ENCODE measurements around the gene TSSC4. TPM values are rescaled to one million over a fixed set of nuclear protein-coding genes. Genes with fewer than 3 reads are reported as not detected.

The TSSC4 gene
- total RNA-seq, 1 donor from 2014 or later, result 38.8 TPM

DNA sequence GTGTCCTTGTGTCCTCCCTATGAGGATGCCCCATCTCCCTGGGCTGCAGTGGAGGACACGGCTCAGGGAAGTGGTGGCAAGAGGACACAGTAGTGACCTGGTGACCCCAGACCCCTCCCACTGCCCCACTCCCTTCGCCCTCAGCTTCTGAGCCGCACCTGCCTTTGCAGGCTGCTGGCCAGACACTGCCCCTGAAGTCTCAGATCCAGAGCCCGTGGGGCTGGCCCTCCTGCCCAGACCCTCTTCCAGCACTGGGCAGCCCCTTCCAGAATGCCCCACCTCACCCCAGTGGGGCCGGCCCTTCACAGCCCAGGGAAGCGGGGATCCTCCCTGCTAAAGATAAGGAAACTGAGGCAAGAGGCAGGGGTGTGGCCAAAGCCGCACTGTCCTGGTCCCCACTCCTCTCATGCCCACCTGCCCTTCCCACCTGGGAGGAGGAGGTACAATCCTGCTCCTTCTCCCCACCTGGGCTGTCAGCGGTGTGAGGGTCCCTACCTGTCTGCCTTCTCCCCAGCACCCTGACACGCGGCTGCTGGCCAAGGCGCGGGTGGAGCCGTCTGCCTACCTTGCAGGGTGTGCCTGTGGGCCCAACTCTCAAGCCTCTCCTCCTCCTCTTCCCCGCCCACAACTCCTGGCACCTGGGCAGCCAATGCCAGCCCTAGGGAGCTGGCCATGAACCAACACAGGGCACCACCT is 26.4 kb downstream of the TSSC4 start:
- H3K27me3 ChIP-seq (ENCODE audit: low read depth), result no peaks in the 10 kb centered on the region
- intact Hi-C loops (cut with DNase I), result loop anchor here (5.0 to 10.0 kb wide), 2 partner anchors 105 to 122 kb away; partner anchors contain the start of genes C11orf21 and TSPAN32
- H3K4me3 ChIP-seq, result no peak overlapping the region
- H3K4me1 ChIP-seq, result no peaks in the 10 kb centered on the region
- no peaks in the 10 kb centered on the region for H3K9me3 ChIP-seq
- peak; percentile 71 for DNase-seq
- H3K27ac ChIP-seq, result no peak overlapping the region
- TF ChIP-seq, protein P1, sequence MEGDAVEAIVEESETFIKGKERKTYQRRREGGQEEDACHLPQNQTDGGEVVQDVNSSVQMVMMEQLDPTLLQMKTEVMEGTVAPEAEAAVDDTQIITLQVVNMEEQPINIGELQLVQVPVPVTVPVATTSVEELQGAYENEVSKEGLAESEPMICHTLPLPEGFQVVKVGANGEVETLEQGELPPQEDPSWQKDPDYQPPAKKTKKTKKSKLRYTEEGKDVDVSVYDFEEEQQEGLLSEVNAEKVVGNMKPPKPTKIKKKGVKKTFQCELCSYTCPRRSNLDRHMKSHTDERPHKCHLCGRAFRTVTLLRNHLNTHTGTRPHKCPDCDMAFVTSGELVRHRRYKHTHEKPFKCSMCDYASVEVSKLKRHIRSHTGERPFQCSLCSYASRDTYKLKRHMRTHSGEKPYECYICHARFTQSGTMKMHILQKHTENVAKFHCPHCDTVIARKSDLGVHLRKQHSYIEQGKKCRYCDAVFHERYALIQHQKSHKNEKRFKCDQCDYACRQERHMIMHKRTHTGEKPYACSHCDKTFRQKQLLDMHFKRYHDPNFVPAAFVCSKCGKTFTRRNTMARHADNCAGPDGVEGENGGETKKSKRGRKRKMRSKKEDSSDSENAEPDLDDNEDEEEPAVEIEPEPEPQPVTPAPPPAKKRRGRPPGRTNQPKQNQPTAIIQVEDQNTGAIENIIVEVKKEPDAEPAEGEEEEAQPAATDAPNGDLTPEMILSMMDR (IDR thresholded peaks at IDR 0.05), result no peak
- ATAC-seq, result peak; percentile 64 to 70
- no peaks in the 10 kb centered on the region for H3K36me3 ChIP-seq

DNA sequence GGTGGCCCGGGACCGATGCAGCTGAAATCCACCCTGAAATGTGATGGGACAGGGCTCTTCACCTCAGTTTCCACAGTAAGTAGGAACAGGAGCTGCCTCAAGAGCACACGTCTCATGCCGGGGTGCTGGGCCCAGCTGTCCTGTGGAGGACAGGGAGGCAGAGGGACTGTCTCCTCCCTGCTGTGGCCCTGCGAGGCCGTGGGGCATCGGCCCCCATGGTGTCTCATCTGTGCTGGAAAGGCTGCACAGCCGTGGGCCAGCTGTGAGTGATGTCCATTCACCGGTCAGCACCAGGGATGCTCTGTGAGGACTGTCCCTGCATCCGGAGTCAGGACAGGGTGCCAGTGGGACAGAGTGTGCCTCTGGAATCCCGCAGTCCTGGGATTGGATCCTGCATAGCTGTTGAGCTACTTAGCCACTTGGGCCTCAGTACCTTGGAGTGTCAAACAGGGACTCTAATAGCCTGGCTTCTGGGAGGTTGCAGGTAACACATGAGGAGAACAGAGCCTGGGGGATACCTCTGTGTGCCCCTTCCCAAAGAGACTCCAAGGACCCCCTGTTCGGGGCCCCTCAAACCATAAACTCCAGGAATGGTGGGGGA is 27.3 kb downstream of the TSSC4 start:
- no peak for DNase-seq
- Histone ChIP-seq H3K36me3 (no peaks in the 10 kb centered on the region), H3K9me3 (no peaks in the 10 kb centered on the region), H3K27me3 (ENCODE audit: low read depth) (no peaks in the 10 kb centered on the region), H3K27ac (no peak overlapping the region), H3K4me3 (no peak overlapping the region), H3K4me1 (no peaks in the 10 kb centered on the region)
- TF ChIP-seq, protein P1 (IDR thresholded peaks at IDR 0.05), result no peak
- intact Hi-C loops (cut with DNase I), result loop anchor here (5.0 to 10.0 kb wide), 2 partner anchors 104 to 123 kb away; partner anchors contain the start of genes C11orf21 and TSPAN32
- ATAC-seq, result peak in 1 of 2 donors; percentile 2

DNA sequence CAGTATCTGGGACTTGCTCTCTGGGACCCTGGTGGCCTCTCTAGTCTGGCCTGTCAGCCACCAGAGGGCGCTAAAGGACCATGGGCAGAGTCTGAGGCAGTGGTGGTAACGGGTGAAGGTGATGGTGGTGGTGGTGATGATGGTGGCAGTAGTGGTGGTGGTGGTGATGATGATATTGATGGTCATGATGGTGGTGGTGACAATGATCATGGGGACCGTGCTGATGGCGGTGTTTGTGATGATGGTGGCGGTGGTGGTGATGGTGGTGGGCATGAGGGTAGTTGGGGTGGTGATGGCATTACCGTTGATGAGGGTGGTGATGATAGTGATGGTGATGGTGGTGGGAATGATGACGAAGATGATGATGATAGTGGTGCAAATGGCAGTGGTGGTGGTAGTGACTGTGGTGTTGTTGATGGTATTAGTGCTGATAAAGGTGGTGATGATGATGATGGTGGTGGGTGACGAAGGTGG is 27.8 kb downstream of the TSSC4 start:
- ATAC-seq, result peak; percentile 82 to 90
- TF ChIP-seq, protein P1 (IDR thresholded peaks at IDR 0.05), result peak; percentile 91
- intact Hi-C loops (cut with DNase I), result loop anchor here (5.0 to 10.0 kb wide), 2 partner anchors 104 to 124 kb away; partner anchors contain the start of genes C11orf21 and TSPAN32

DNA sequence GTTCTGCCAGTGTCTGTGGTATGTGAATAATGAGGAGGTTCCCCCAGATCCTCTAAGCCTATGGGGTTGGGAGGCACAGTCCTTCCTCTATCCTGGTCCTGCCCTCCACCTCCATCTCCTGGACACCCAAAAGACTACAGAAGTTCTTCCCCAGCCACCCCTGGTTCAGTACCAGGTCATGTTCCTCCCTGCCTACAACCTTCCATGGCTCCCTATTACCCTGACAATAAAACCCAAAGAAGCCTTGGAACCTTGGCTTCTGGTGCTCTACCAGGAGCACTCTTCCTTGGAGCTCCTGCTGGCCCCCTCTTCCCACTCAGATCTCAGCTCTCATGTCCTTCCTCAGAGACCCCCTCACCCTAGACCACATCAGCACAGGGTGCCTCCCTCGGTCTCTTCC is 30.8 kb downstream of the TSSC4 start:
- Histone ChIP-seq H3K27me3 (ENCODE audit: low read depth) (no peaks in the 10 kb centered on the region), H3K4me1 (no peaks in the 10 kb centered on the region), H3K36me3 (no peaks in the 10 kb centered on the region), H3K9me3 (no peaks in the 10 kb centered on the region), H3K27ac (no peak overlapping the region), H3K4me3 (no peak overlapping the region)
- TF ChIP-seq, protein P1 (IDR thresholded peaks at IDR 0.05), result no peak
- intact Hi-C loops (cut with DNase I), result no loop called here
- no peak for ATAC-seq
- DNase-seq, result no peak

More for the DNA sequence above, 27.8 kb downstream of the TSSC4 start:
- peak; percentile 86 for DNase-seq
- no peaks in the 10 kb centered on the region for H3K4me1 ChIP-seq
- no peak overlapping the region for H3K4me3 ChIP-seq
- no peaks in the 10 kb centered on the region for H3K27me3 ChIP-seq (ENCODE audit: low read depth)
- H3K36me3 ChIP-seq, result no peaks in the 10 kb centered on the region
- no peaks in the 10 kb centered on the region for H3K9me3 ChIP-seq
- no peak overlapping the region for H3K27ac ChIP-seq

DNA sequence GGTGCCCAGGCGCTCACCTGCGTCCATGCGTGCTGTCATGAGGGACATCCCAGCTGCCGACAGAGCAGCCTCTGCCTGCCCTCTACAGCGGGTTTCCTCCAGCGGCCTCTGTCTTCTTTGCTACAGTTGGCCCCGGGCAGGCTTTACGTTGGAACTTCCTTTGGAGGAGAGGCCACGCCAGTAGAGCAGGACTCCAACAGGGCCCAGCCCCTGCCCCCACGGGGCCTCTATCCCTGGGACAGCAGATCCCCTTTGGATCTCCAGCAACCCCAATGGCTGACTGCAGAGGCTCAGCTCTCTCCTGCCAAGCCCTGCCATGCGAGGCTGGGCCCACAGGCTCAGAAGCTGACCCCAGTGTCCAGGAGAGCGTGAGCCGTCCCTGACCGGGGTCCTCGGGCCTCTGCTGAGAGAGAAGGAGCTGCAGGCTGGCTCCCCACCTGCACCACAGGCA is 31.6 kb downstream of the TSSC4 start:
- H3K4me3 ChIP-seq, result no peak overlapping the region
- TF ChIP-seq, protein P1 (IDR thresholded peaks at IDR 0.05), result no peak
- no peaks in the 10 kb centered on the region for H3K27me3 ChIP-seq (ENCODE audit: low read depth)
- H3K4me1 ChIP-seq, result no peaks in the 10 kb centered on the region
- intact Hi-C loops (cut with DNase I), result no loop called here
- H3K36me3 ChIP-seq, result no peaks in the 10 kb centered on the region
- no peaks in the 10 kb centered on the region for H3K9me3 ChIP-seq
- ATAC-seq (no peak), DNase-seq (peak; percentile 37)
- no peak overlapping the region for H3K27ac ChIP-seq

Data from lower lobe of right lung (tissue), 2 donors.